Effector memory CD8-positive, alpha-beta T cell (primary cell): ENCODE results near the gene DHCR7.

Source experiments
- ATAC-seq: fragments of 150-1000 bp; cut with Tn5 transposase; replicated peaks from 2 replicates; pipeline ENCODE4 v1.10.0; 2021; ENCODE audit warnings: mild to moderate bottlenecking, moderate library complexity
- DNase-seq, 3 experiments: peaks; one replicate each; pipeline ENCODE4 v3.0.0; 2021
- H3K27ac Mint-ChIP-seq, 2 donors: one replicate each; pipeline ENCODE4 v1.8.0; 2022; ENCODE audit warnings: mild to moderate bottlenecking in 2 of 2, mixed read lengths in 2 of 2, moderate library complexity in 2 of 2
- H3K27me3 Mint-ChIP-seq, 2 donors: one replicate each; pipeline ENCODE4 v1.8.0; 2022; ENCODE audit warnings: mixed read lengths in 2 of 2
- H3K36me3 Mint-ChIP-seq: one replicate; pipeline ENCODE4 v1.8.0; 2022; ENCODE audit warnings: mild to moderate bottlenecking, moderate library complexity, mixed read lengths; ENCODE audit not compliant: insufficient read depth
- H3K4me1 Mint-ChIP-seq, 2 donors: one replicate each; pipeline ENCODE4 v1.8.0; 2022; ENCODE audit warnings: low read depth in 2 of 2, mixed read lengths in 2 of 2
- H3K4me3 Mint-ChIP-seq, 2 donors: one replicate each; pipeline ENCODE4 v1.8.0; 2022; ENCODE audit warnings: mild to moderate bottlenecking in 2 of 2, mixed read lengths in 2 of 2, moderate library complexity in 2 of 2
- H3K9me3 Mint-ChIP-seq, 2 donors: one replicate each; pipeline ENCODE4 v1.8.0; 2022; ENCODE audit warnings: mixed read lengths in 2 of 2

Gene DHCR7

DNA sequence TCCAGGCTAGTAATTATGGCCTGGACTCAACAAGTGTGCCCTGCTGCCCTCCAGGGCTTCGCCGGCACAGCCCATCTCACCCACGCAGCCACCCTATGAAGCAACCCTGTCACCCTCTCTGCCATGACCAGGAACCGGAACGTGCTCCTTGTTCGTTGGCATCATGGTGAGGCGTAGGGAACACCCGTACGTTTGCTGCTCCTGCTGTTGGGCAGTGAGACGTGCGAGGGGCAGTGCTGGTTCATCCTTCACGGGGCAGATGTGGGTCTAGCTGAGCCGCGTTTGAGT lies 25.5 kb upstream of the DHCR7 start:
- DNase-seq (no peak), ATAC-seq (no peak)
- H3K27ac Mint-ChIP-seq: no peak overlapping the region
- H3K36me3 Mint-ChIP-seq: peaks cover 20% of the 10 kb centered on the region
- H3K9me3 Mint-ChIP-seq: no peaks in the 10 kb centered on the region
- no peaks in the 10 kb centered on the region for H3K27me3 Mint-ChIP-seq
- no peaks in the 10 kb centered on the region for H3K4me1 Mint-ChIP-seq
- H3K4me3 Mint-ChIP-seq: no peak overlapping the region

DNA sequence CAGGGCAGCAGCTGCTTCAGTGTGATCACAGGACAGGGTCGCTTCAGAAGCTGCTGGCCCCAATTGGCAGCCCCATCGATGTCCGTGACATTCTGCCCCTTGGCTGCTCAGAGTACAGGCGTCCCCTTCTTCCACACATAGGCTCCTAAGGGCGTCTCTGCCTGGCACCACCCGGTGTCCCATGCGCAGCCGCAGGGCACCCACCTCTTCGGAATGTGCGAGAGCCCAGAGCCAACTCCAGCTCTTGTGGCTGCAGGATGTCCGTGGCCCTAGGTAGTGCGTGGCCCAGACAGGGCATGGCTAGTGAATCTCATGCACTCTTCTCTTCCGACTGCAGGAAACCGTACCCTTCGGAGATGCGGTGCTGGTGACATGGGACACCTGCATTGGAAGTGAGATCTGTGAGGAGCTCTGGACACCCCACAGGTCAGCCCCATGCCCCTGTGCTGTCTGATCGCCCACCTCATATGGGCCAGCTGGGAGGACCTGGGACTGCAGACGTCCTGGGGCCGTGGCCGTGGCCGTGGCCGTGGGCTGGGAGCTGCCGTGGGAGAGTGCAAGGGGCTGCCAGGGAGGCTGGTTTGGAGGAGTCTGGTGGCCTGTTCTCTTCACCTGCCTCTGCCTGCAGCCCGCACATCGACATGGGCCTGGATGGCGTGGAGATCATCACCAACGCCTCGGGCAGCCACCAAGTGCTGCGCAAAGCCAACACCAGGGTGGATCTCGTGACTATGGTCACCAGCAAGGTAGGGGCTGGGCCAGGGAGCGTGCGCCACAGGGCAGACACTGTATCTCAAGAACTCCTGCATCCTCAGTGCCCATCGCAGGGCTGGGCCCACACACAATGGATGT lies 25.0 kb upstream of the DHCR7 start:
- Mint-ChIP-seq H3K27me3 (no peaks in the 10 kb centered on the region), H3K9me3 (no peaks in the 10 kb centered on the region), H3K27ac (no peak overlapping the region), H3K4me1 (no peaks in the 10 kb centered on the region), H3K4me3 (no peak overlapping the region), H3K36me3 (peaks cover 20% of the 10 kb centered on the region)
- no peak for DNase-seq
- no peak for ATAC-seq

GRCh38 chr11:71472357-71472885 lies 24.2 kb upstream of the DHCR7 start:
- H3K4me3 Mint-ChIP-seq: no peak overlapping the region
- H3K27ac Mint-ChIP-seq: no peak overlapping the region
- no peaks in the 10 kb centered on the region for H3K9me3 Mint-ChIP-seq
- H3K27me3 Mint-ChIP-seq: no peaks in the 10 kb centered on the region
- no peaks in the 10 kb centered on the region for H3K4me1 Mint-ChIP-seq
- no peak for DNase-seq
- ATAC-seq: no peak
- H3K36me3 Mint-ChIP-seq: peaks cover 23% of the 10 kb centered on the region

- Mint-ChIP-seq H3K36me3 (peaks cover 23% of the 10 kb centered on the region), H3K9me3 (no peaks in the 10 kb centered on the region), H3K27ac (peak overlapping the region in 1 of 2 donors; percentile 67), H3K27me3 (no peaks in the 10 kb centered on the region), H3K4me3 (no peak overlapping the region), H3K4me1 (no peaks in the 10 kb centered on the region)
- DNase-seq (no peak), ATAC-seq (no peak)
Measured at GRCh38 chr11:71470946-71471345, 22.8 kb upstream of the DHCR7 start.

- H3K36me3 Mint-ChIP-seq: peaks cover 33% of the 10 kb centered on the region
- no peak overlapping the region for H3K4me3 Mint-ChIP-seq
- DNase-seq: no peak
- H3K9me3 Mint-ChIP-seq: no peaks in the 10 kb centered on the region
- H3K27ac Mint-ChIP-seq: no peak overlapping the region
- no peaks in the 10 kb centered on the region for H3K27me3 Mint-ChIP-seq
- peaks cover 0 to 5% of the 10 kb centered on the region in 2 donors for H3K4me1 Mint-ChIP-seq
- no peak for ATAC-seq
Measured at GRCh38 chr11:71467164-71467563, 19.0 kb upstream of the DHCR7 start.

- H3K4me1 Mint-ChIP-seq: peaks cover 0 to 8% of the 10 kb centered on the region in 2 donors
- H3K27ac Mint-ChIP-seq: no peak overlapping the region
- no peak overlapping the region for H3K4me3 Mint-ChIP-seq
- no peaks in the 10 kb centered on the region for H3K27me3 Mint-ChIP-seq
- ATAC-seq (no peak), DNase-seq (no peak)
- H3K9me3 Mint-ChIP-seq: no peaks in the 10 kb centered on the region
- peaks cover 35% of the 10 kb centered on the region for H3K36me3 Mint-ChIP-seq
Measured at GRCh38 chr11:71466358-71466757, 18.2 kb upstream of the DHCR7 start.

DNA sequence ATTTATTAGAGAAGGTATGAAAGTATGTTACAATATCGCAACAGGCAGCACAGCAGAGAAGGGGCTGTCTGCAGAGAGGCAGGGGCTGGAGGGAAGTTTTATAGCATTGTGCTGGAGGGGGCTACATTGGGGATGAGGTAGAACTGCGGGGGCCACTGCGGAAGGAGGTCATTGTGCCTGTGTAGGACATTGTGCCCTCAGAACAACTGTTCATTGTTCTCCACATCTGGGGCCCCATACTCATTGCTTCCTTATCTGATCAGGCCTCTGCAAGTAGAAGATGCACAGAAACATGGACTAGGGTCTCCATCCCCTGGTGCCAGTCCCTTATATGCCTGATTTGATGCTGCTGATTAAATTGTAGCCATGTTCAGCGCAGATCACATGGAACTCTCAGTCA lies 16.9 kb upstream of the DHCR7 start:
- Mint-ChIP-seq H3K9me3 (no peaks in the 10 kb centered on the region), H3K27ac (peak overlapping the region in 1 of 2 donors; percentile 41), H3K4me3 (no peak overlapping the region), H3K4me1 (peaks cover 11 to 15% of the 10 kb centered on the region in 2 donors), H3K27me3 (no peaks in the 10 kb centered on the region), H3K36me3 (peaks cover 44% of the 10 kb centered on the region)
- DNase-seq: no peak
- ATAC-seq: no peak

DNA sequence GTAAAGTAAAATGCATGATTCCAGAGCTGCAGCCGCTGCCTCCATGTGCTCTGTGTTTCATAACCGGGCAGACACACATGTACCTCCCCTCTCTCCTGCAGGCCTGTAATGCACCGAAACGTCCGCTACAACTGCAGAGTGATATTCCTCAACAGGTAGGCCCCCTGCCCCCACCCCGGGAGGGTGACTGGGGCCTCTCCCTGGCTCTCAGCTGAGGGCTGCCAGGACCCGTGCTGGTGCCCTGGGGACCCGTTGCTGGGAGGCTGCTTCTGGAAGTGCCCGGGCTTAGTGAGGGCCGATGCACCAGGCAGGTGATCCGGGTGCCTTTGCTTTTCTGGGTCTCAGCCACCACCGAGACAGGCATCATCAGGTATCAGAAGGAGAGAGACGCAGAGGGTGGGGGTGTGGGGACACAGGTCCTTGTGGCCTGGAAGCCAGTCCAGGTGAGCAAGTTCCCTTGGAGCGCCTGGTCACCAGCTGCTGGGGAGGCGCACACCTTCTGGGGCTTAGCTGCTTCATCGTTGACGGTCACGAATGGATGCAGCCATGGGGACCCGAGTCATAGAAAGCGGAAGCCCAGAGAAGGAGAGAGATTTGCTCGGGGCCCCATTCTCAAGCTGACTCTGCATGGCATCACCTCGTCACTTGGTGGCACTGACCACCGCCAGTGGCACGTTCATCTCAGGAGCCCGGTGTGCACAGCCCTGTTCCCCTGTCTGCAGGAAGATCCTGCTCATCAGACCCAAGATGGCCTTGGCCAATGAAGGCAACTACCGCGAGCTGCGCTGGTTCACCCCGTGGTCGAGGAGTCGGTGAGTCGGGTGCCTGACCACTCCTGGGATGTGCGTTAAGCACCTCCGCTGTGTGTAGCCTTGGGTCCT lies 15.4 kb upstream of the DHCR7 start:
- no peak for DNase-seq
- H3K27ac Mint-ChIP-seq: peak overlapping the region in 1 of 2 donors; percentile 65
- no peaks in the 10 kb centered on the region for H3K9me3 Mint-ChIP-seq
- peaks cover 51% of the 10 kb centered on the region for H3K36me3 Mint-ChIP-seq
- H3K4me1 Mint-ChIP-seq: peaks cover 16 to 21% of the 10 kb centered on the region in 2 donors
- H3K4me3 Mint-ChIP-seq: no peak overlapping the region
- no peak for ATAC-seq
- H3K27me3 Mint-ChIP-seq: no peaks in the 10 kb centered on the region

- Mint-ChIP-seq H3K4me3 (no peak overlapping the region), H3K36me3 (peaks cover 56% of the 10 kb centered on the region), H3K9me3 (no peaks in the 10 kb centered on the region), H3K4me1 (peaks cover 20 to 21% of the 10 kb centered on the region in 2 donors), H3K27me3 (no peaks in the 10 kb centered on the region), H3K27ac (peak overlapping the region in 1 of 2 donors; percentile 65)
- ATAC-seq: no peak
- DNase-seq: no peak
Measured at GRCh38 chr11:71462726-71463125, 14.5 kb upstream of the DHCR7 start.

DNA sequence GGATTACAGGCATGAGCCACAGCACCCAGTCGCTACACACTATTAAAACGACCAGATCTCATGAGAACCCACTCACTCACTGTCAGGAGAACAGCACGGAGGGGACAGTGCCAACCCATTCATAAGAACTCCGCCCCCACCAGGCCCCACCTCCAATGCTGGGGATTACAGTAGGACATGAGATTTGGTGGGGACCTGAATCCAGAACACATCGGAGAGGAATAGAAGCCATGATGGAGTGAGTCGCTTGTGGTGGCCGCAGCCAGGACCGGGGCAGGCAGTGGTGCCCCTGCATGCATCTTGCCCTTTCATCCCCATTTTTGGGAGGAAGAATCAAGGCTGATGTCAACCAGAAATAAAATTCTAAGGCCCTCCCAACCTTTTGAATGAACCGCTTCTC lies 13.5 kb upstream of the DHCR7 start:
- ATAC-seq (no peak), DNase-seq (no peak)
- H3K9me3 Mint-ChIP-seq: no peaks in the 10 kb centered on the region
- H3K36me3 Mint-ChIP-seq: peaks cover 64% of the 10 kb centered on the region
- H3K4me3 Mint-ChIP-seq: no peak overlapping the region
- no peak overlapping the region for H3K27ac Mint-ChIP-seq
- H3K4me1 Mint-ChIP-seq: peaks cover 21 to 24% of the 10 kb centered on the region in 2 donors
- H3K27me3 Mint-ChIP-seq: no peaks in the 10 kb centered on the region

GRCh38 chr11:71459767-71460320 lies 11.7 kb upstream of the DHCR7 start:
- Mint-ChIP-seq H3K9me3 (no peaks in the 10 kb centered on the region), H3K27ac (peak overlapping the region in 1 of 2 donors; percentile 39), H3K36me3 (peaks cover 74% of the 10 kb centered on the region)

GRCh38 chr11:71459076-71459766 lies 11.0 kb upstream of the DHCR7 start:
- H3K4me3 Mint-ChIP-seq: no peak overlapping the region
- ATAC-seq (no peak), DNase-seq (no peak)
- no peaks in the 10 kb centered on the region for H3K9me3 Mint-ChIP-seq
- no peak overlapping the region for H3K27ac Mint-ChIP-seq
- no peaks in the 10 kb centered on the region for H3K27me3 Mint-ChIP-seq
- H3K36me3 Mint-ChIP-seq: peaks cover 68% of the 10 kb centered on the region
- H3K4me1 Mint-ChIP-seq: peaks cover 37 to 44% of the 10 kb centered on the region in 2 donors

More at GRCh38 chr11:71459767-71460320, 11.7 kb upstream of the DHCR7 start:
- DNase-seq: no peak
- Mint-ChIP-seq H3K4me1 (peaks cover 32 to 39% of the 10 kb centered on the region in 2 donors), H3K27me3 (no peaks in the 10 kb centered on the region), H3K4me3 (no peak overlapping the region)
- no peak for ATAC-seq
